ENCODE data around the gene VOPP1.

VOPP1 gene

DNA sequence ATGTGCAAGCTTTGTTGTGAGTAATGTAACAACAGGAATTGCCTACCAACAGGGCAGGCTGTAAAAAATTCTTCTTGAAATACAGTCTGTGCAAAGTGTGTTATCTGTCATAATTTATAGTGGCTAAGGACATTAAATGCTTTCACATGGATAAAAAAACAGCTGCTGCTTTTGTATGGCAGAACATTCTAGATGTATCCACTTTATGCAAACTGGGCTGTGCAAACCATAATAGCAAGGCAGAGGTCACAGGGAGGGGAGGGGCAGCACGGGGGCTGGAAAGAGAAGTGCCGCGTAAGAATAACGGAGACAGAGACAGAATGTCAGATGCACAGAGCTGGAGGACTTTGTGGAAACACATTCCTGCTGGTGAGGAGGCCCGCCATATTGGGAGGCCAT is 86.1 kb downstream of the VOPP1 start:
- H3K4me3 ChIP-seq (ENCODE audit: low read depth, low read length): no peak overlapping the region
- TF ChIP-seq, protein P1, sequence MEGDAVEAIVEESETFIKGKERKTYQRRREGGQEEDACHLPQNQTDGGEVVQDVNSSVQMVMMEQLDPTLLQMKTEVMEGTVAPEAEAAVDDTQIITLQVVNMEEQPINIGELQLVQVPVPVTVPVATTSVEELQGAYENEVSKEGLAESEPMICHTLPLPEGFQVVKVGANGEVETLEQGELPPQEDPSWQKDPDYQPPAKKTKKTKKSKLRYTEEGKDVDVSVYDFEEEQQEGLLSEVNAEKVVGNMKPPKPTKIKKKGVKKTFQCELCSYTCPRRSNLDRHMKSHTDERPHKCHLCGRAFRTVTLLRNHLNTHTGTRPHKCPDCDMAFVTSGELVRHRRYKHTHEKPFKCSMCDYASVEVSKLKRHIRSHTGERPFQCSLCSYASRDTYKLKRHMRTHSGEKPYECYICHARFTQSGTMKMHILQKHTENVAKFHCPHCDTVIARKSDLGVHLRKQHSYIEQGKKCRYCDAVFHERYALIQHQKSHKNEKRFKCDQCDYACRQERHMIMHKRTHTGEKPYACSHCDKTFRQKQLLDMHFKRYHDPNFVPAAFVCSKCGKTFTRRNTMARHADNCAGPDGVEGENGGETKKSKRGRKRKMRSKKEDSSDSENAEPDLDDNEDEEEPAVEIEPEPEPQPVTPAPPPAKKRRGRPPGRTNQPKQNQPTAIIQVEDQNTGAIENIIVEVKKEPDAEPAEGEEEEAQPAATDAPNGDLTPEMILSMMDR (IDR thresholded peaks at IDR 0.05; ENCODE audit: low read depth, low read length): no peak

GRCh38 chr7:55485501-55486191 is 86.7 kb downstream of the VOPP1 start:
- TF ChIP-seq, protein P1 (IDR thresholded peaks at IDR 0.05; ENCODE audit: low read depth, low read length): no peak
- no peak overlapping the region for H3K4me3 ChIP-seq (ENCODE audit: low read depth, low read length)

DNA sequence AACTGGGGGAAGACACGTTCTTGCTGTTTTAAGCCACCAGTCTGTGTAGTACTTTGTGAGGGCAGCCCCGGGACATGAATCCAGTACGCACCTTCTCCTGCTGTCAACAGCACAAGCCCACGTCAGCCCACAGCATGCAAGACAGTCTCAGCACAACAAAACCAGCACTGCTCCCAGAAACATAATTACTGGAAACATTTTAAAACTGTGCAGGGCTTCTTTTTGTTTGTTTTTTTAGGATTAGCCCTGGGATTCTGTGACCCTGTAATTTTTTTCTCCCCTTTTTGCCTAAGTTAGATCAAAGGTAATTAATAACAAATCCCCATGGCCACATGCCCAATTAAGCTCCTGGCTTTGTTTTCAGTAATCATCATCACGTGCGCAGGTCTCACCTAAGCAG is 87.5 kb downstream of the VOPP1 start:
- TF ChIP-seq, protein P1 (IDR thresholded peaks at IDR 0.05; ENCODE audit: low read depth, low read length): no peak
- no peak overlapping the region for H3K4me3 ChIP-seq (ENCODE audit: low read depth, low read length)

DNA sequence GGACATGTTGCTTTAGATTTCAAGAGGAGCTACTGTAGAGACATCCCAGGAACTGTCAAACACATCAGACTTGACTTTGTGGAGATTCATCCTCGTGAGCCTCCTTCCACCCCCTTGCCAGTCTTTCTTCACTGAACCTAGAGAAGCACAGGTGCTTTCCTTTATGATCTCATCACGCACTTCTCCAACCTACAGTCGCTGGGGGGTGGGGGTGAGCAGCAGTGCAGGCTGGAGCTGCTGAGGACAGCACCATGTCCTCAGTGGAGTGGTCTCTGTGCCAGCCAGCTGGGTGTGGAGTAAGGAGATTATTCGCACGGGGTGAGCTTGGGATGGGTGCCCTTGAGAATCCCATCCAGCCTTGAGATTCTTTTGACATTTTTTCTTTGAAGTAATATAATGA is 88.1 kb downstream of the VOPP1 start:
- TF ChIP-seq, protein P1 (IDR thresholded peaks at IDR 0.05; ENCODE audit: low read depth, low read length): no peak
- H3K4me3 ChIP-seq (ENCODE audit: low read depth, low read length): no peak overlapping the region

- TF ChIP-seq, protein P1 (IDR thresholded peaks at IDR 0.05; ENCODE audit: low read depth, low read length): no peak
- H3K4me3 ChIP-seq (ENCODE audit: low read depth, low read length): no peak overlapping the region
Observed at GRCh38 chr7:55483046-55483445, 89.3 kb downstream of the VOPP1 start.

GRCh38 chr7:55481155-55481554 is 91.1 kb downstream of the VOPP1 start:
- TF ChIP-seq, protein P1 (IDR thresholded peaks at IDR 0.05; ENCODE audit: low read depth, low read length): no peak
- H3K4me3 ChIP-seq (ENCODE audit: low read depth, low read length): no peak overlapping the region

DNA sequence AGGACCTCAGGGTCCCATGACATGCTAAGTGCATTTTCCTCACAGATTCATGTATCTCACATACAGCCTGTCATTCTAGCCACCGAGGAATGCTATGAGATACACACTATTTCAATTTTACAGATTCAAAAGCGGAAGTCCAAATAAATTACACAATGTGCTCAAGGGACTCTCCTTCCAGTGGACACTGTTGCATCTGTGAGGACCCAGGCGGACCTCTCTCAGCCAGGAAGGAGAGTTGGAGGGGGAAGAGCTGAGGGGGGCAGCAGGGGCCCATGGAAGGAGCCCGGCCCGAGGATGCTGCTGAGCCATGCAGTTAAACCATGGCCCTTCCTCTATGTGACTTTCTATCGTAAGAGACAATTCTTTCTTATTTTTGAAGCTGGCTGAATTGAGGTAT is 93.6 kb downstream of the VOPP1 start:
- H3K4me3 ChIP-seq (ENCODE audit: low read depth, low read length): peak overlapping the region; percentile 30

More for the DNA sequence above, 93.6 kb downstream of the VOPP1 start:
- TF ChIP-seq, protein P1 (IDR thresholded peaks at IDR 0.05; ENCODE audit: low read depth, low read length): no peak

All from WI38 (cell line).